ENCODE data around the gene KRTAP10-4. TPM values are rescaled to one million over a fixed set of nuclear protein-coding genes. Genes with fewer than 3 reads are reported as not detected.

KRTAP10-4 gene
- total and polyA plus RNA-seq, 12 donors: not detected

- Histone ChIP-seq H3K4me1 (replicated peaks in 1 of 2) (no peaks in the 10 kb centered on the region), H3K27ac (no peak overlapping the region), H3K9me3 (replicated peaks in 1 of 3) (peaks cover 0 to 7% (median 0%) of the 10 kb centered on the region in 3 donors), H3K4me3 (no peak overlapping the region), H3K27me3 (peaks cover 11% of the 10 kb centered on the region), H3K36me3 (replicated peaks in 1 of 2) (no peaks in the 10 kb centered on the region)
- TF ChIP-seq, protein P1, sequence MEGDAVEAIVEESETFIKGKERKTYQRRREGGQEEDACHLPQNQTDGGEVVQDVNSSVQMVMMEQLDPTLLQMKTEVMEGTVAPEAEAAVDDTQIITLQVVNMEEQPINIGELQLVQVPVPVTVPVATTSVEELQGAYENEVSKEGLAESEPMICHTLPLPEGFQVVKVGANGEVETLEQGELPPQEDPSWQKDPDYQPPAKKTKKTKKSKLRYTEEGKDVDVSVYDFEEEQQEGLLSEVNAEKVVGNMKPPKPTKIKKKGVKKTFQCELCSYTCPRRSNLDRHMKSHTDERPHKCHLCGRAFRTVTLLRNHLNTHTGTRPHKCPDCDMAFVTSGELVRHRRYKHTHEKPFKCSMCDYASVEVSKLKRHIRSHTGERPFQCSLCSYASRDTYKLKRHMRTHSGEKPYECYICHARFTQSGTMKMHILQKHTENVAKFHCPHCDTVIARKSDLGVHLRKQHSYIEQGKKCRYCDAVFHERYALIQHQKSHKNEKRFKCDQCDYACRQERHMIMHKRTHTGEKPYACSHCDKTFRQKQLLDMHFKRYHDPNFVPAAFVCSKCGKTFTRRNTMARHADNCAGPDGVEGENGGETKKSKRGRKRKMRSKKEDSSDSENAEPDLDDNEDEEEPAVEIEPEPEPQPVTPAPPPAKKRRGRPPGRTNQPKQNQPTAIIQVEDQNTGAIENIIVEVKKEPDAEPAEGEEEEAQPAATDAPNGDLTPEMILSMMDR (IDR thresholded peaks at IDR 0.05): no peak
- no peak for TF ChIP-seq POLR2A (IDR thresholded peaks at IDR 0.05)
- intact Hi-C loops (cut with DNase I): no loop called here
- DNase-seq: no peak
- 79 to 83% (median 80%) methylated on average over 3 of the region's 3 CpGs for WGBS, 4 donors
Observed at GRCh38 chr21:44581158-44581557, 7.6 kb downstream of the KRTAP10-4 start.

DNA sequence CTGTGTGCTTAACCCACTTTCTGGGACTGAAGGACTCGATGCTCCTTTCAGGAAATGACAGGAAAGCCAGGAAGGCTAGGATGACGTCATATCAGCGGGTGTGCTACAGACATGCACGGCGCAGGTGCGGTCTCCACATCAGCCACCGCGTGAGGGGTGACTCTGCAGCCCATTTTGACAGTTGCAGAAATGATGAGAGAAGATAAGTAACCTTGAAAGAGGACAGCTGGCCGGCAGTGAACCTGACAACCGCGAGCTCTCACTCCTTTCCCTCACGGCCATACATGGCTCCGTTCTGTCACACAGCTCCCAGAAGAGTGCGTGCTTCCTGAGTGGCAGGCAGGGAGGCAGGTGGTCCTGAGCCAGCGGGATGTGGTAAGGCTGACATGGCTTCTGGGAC lies 8.5 kb downstream of the KRTAP10-4 start:
- Histone ChIP-seq H3K36me3 (replicated peaks in 1 of 2) (no peaks in the 10 kb centered on the region), H3K9me3 (replicated peaks in 1 of 3) (peaks cover 0 to 7% (median 0%) of the 10 kb centered on the region in 3 donors), H3K27me3 (peaks cover 15% of the 10 kb centered on the region), H3K4me1 (replicated peaks in 1 of 2) (no peaks in the 10 kb centered on the region), H3K27ac (no peak overlapping the region), H3K4me3 (no peak overlapping the region)
- peak in 1 of 7 donors; percentile 35 for DNase-seq
- intact Hi-C loops (cut with DNase I): no loop called here
- TF ChIP-seq POLR2A (IDR thresholded peaks at IDR 0.05): no peak
- TF ChIP-seq, protein P1 (IDR thresholded peaks at IDR 0.05): no peak
- 63 to 75% (median 69%) methylated on average over 14 to 15 of the region's 15 CpGs for whole genome bisulfite sequencing, 4 donors

- WGBS, 4 donors: 9 to 31% (median 23%) methylated on average over 10 to 11 of the region's 11 CpGs
- peaks cover 0 to 7% (median 0%) of the 10 kb centered on the region in 3 donors for H3K9me3 ChIP-seq (replicated peaks in 1 of 3)
- TF ChIP-seq, protein P1 (IDR thresholded peaks at IDR 0.05): no peak
- TF ChIP-seq POLR2A (IDR thresholded peaks at IDR 0.05): no peak
- H3K4me3 ChIP-seq: no peak overlapping the region
- H3K36me3 ChIP-seq (replicated peaks in 1 of 2): no peaks in the 10 kb centered on the region
- no peak for DNase-seq
- H3K27ac ChIP-seq: no peak overlapping the region
- H3K27me3 ChIP-seq: peaks cover 15% of the 10 kb centered on the region
- intact Hi-C loops (cut with DNase I): no loop called here
- H3K4me1 ChIP-seq (replicated peaks in 1 of 2): no peaks in the 10 kb centered on the region
Observed at GRCh38 chr21:44583089-44583799, 9.7 kb downstream of the KRTAP10-4 start.

- no peak overlapping the region for H3K4me3 ChIP-seq
- no peaks in the 10 kb centered on the region for H3K4me1 ChIP-seq (replicated peaks in 1 of 2)
- 61 to 79% (median 67%) methylated on average over 6 of the region's 6 CpGs for WGBS, 4 donors
- no peak overlapping the region for H3K27ac ChIP-seq
- H3K27me3 ChIP-seq: peaks cover 15% of the 10 kb centered on the region
- no peaks in the 10 kb centered on the region for H3K36me3 ChIP-seq (replicated peaks in 1 of 2)
- DNase-seq: no peak
- H3K9me3 ChIP-seq (replicated peaks in 1 of 3): peaks cover 0 to 7% (median 0%) of the 10 kb centered on the region in 3 donors
- intact Hi-C loops (cut with DNase I): no loop called here
- TF ChIP-seq, protein P1 (IDR thresholded peaks at IDR 0.05): no peak
- no peak for TF ChIP-seq POLR2A (IDR thresholded peaks at IDR 0.05)
Observed at GRCh38 chr21:44583800-44584147, 10.2 kb downstream of the KRTAP10-4 start.
